OCI-LY3 (cell line): ENCODE data around the gene SNF8.

Experiments used
- H2AFZ ChIP-seq: fragments of 200-600, 300-600 bp; shearing (Covaris generic); 2 replicates; pipeline ENCODE4 v1.6.0; 2014; ENCODE audit warnings: antibody characterized with exemption, low read depth, low read length
- H3K27ac ChIP-seq: fragments of 200-600, 300-600 bp; sonication (generic); 2 replicates; pipeline ENCODE4 v1.5.1; 2014; ENCODE audit warnings: mild to moderate bottlenecking, low read length, moderate library complexity, mixed read lengths
- H3K27me3 ChIP-seq: fragments of 200-600, 300-600 bp; sonication (generic); 2 replicates; pipeline ENCODE4 v1.6.1; 2014; ENCODE audit warnings: low read depth, low read length, mixed read lengths
- H3K36me3 ChIP-seq: fragments of 200-600, 300-600 bp; sonication (generic); replicated peaks from 2 replicates; pipeline ENCODE3; 2014; ENCODE audit warnings: low read depth, low read length, mixed read lengths
- H3K4me1 ChIP-seq: fragments of 300-600, 200-600 bp; sonication (generic); 2 replicates; pipeline ENCODE4 v1.6.1; 2014; ENCODE audit warnings: low read length, mixed read lengths
- H3K4me2 ChIP-seq: fragments of 200-600, 300-600 bp; sonication (generic); 2 replicates; pipeline ENCODE4 v1.6.1; 2014; ENCODE audit warnings: low read length, mixed read lengths
- H3K4me3 ChIP-seq: fragments of 300-600, 200-600 bp; sonication (generic); 2 replicates; pipeline ENCODE4 v1.5.1; 2014; ENCODE audit warnings: antibody characterized with exemption, mild to moderate bottlenecking, low read length, moderate library complexity
- H3K79me2 ChIP-seq: fragments of 300-600, 200-600 bp; shearing (Covaris generic); 2 replicates; pipeline ENCODE4 v1.6.1; 2014; ENCODE audit warnings: mild to moderate bottlenecking, low read length, mixed read lengths
- H3K9ac ChIP-seq: fragments of 300-600, 200-600 bp; shearing (Covaris generic); 2 replicates; pipeline ENCODE4 v1.6.0; 2014; ENCODE audit warnings: mild to moderate bottlenecking, low read length, moderate library complexity
- H3K9me3 ChIP-seq: fragments of 200-600, 300-600 bp; shearing (Covaris generic); 2 replicates; pipeline ENCODE4 v1.6.1; 2014; ENCODE audit warnings: low read length, mixed read lengths; ENCODE audit not compliant: insufficient read depth
- H4K20me1 ChIP-seq: fragments of 200-600, 300-600 bp; sonication (generic); 2 replicates; pipeline ENCODE4 v1.6.1; 2016; ENCODE audit warnings: low read length, mixed read lengths; ENCODE audit not compliant: insufficient read depth
- CTCF ChIP-seq: fragments of 200-600, 300-600 bp; sonication (generic); IDR thresholded peaks from 2 replicates; pipeline ENCODE4 v1.5.1; 2014; ENCODE audit warnings: antibody characterized with exemption, low read length, low read depth
- EZH2phosphoT487 ChIP-seq: fragments of 200-600 bp; shearing (Covaris generic); IDR thresholded peaks from 2 replicates; pipeline ENCODE4 v1.6.1; 2018; ENCODE audit warnings: antibody characterized with exemption, mixed run types, low read depth

The SNF8 gene

GRCh38 chr17:48905987-48906515, 38.6 kb downstream of the SNF8 start:
- Histone ChIP-seq H3K79me2 (peaks cover 40% of the 10 kb centered on the region), H3K4me2 (no peak overlapping the region), H3K9ac (no peak overlapping the region)

GRCh38 chr17:48904428-48904827, 40.2 kb downstream of the SNF8 start:
- TF ChIP-seq EZH2phosphoT487 (no peak), CTCF (no peak)
- H3K27ac ChIP-seq: no peak overlapping the region
- H2AFZ ChIP-seq: no peak overlapping the region
- H3K4me2 ChIP-seq: no peak overlapping the region
- H3K79me2 ChIP-seq: peaks cover 23% of the 10 kb centered on the region
- no peaks in the 10 kb centered on the region for H3K9me3 ChIP-seq
- no peaks in the 10 kb centered on the region for H3K27me3 ChIP-seq
- H3K4me3 ChIP-seq: no peak overlapping the region
- peaks cover 5% of the 10 kb centered on the region for H3K4me1 ChIP-seq
- H4K20me1 ChIP-seq: peaks cover 4% of the 10 kb centered on the region
- peaks cover 3% of the 10 kb centered on the region for H3K36me3 ChIP-seq
- H3K9ac ChIP-seq: no peak overlapping the region

More at GRCh38 chr17:48905987-48906515, 38.6 kb downstream of the SNF8 start:
- no peak overlapping the region for H3K27ac ChIP-seq
- no peak overlapping the region for H2AFZ ChIP-seq
- no peak overlapping the region for H3K4me3 ChIP-seq
- TF ChIP-seq EZH2phosphoT487 (no peak), CTCF (no peak)
- no peaks in the 10 kb centered on the region for H3K9me3 ChIP-seq
- peaks cover 21% of the 10 kb centered on the region for H3K4me1 ChIP-seq
- H4K20me1 ChIP-seq: peaks cover 19% of the 10 kb centered on the region
- no peaks in the 10 kb centered on the region for H3K27me3 ChIP-seq
- peaks cover 19% of the 10 kb centered on the region for H3K36me3 ChIP-seq

GRCh38 chr17:48903401-48903800, 41.2 kb downstream of the SNF8 start:
- Histone ChIP-seq H3K4me2 (no peak overlapping the region), H3K4me1 (peaks cover 4% of the 10 kb centered on the region), H3K36me3 (peaks cover 2% of the 10 kb centered on the region), H3K9ac (no peak overlapping the region), H4K20me1 (no peaks in the 10 kb centered on the region), H3K4me3 (no peak overlapping the region), H3K79me2 (peaks cover 13% of the 10 kb centered on the region), H2AFZ (no peak overlapping the region), H3K27me3 (no peaks in the 10 kb centered on the region), H3K9me3 (no peaks in the 10 kb centered on the region), H3K27ac (no peak overlapping the region)
- TF ChIP-seq EZH2phosphoT487 (no peak), CTCF (no peak)

- no peak overlapping the region for H3K9ac ChIP-seq
- H3K27me3 ChIP-seq: no peaks in the 10 kb centered on the region
- H3K4me2 ChIP-seq: no peak overlapping the region
- H4K20me1 ChIP-seq: no peaks in the 10 kb centered on the region
- no peak overlapping the region for H3K27ac ChIP-seq
- no peaks in the 10 kb centered on the region for H3K79me2 ChIP-seq
- TF ChIP-seq CTCF (no peak), EZH2phosphoT487 (no peak)
- H3K36me3 ChIP-seq: peaks cover 11% of the 10 kb centered on the region
- H3K4me3 ChIP-seq: no peak overlapping the region
- H3K9me3 ChIP-seq: no peaks in the 10 kb centered on the region
- H2AFZ ChIP-seq: no peak overlapping the region
- H3K4me1 ChIP-seq: no peaks in the 10 kb centered on the region
Observed at GRCh38 chr17:48901241-48901640, 43.4 kb downstream of the SNF8 start.
